H1 (cell line): ENCODE data around the gene SYNRG. TPM values are rescaled to one million over a fixed set of nuclear protein-coding genes. Genes with fewer than 3 reads are reported as not detected.

ENCODE experiments used
- CTCF ChIA-PET: fragments of 300-600 bp; sonication (Branson Sonifier 250); formaldehyde crosslinking; loops from one replicate; lab custom pipeline; 2021; ENCODE audit not compliant: partially characterized antibody; lab: Charles Lee
- POLR2A ChIA-PET: fragments of 300-600 bp; sonication (Branson Sonifier 250); formaldehyde crosslinking; loops from one replicate; lab custom pipeline; 2021; ENCODE audit warnings: inconsistent platforms; ENCODE audit not compliant: partially characterized antibody; lab: Charles Lee
- DNase-seq, 2 experiments: peaks; one replicate each; pipeline versions ENCODE4 v3.0.0 to v3.0.0-alpha.2; 2010 to 2022; ENCODE audit warnings: low spot score in 2 of 2, low read depth in 1 of 2, mixed read lengths in 1 of 2
- FAIRE-seq: peaks from 2 replicates; lab custom pipeline; 2011; peaks lifted over from hg19 to GRCh38; lab: Jason Lieb, UNC
- H2AFZ ChIP-seq: 2 replicates; pipeline ENCODE4 v1.8.1; 2012; ENCODE audit warnings: low read length, inconsistent platforms
- H2AK5ac ChIP-seq: 2 replicates; pipeline ENCODE4 v1.6.1; 2013; ENCODE audit warnings: low read depth, low read length
- H2BK120ac ChIP-seq: replicated peaks from 2 replicates; pipeline ENCODE3; 2013; ENCODE audit warnings: low read depth, low read length, inconsistent platforms
- H2BK12ac ChIP-seq: 2 replicates; pipeline ENCODE4 v1.6.1; 2013; ENCODE audit warnings: low read depth, low read length
- H2BK15ac ChIP-seq: 2 replicates; pipeline ENCODE4 v1.6.1; 2013; ENCODE audit warnings: low read length
- H2BK20ac ChIP-seq: 2 replicates; pipeline ENCODE4 v1.6.1; 2013; ENCODE audit warnings: low read length
- H2BK5ac ChIP-seq: 2 replicates; pipeline ENCODE4 v1.6.1; 2013; ENCODE audit warnings: low read depth, low read length
- H3K14ac ChIP-seq: 2 replicates; pipeline ENCODE4 v1.6.1; 2013; ENCODE audit warnings: inconsistent platforms; ENCODE audit not compliant: insufficient read length
- H3K18ac ChIP-seq: 2 replicates; pipeline ENCODE4 v1.6.1; 2013; ENCODE audit warnings: low read length; ENCODE audit errors: extremely low read depth
- H3K23ac ChIP-seq: 2 replicates; pipeline ENCODE4 v1.6.1; 2013; ENCODE audit warnings: inconsistent platforms; ENCODE audit not compliant: insufficient read length
- H3K23me2 ChIP-seq: 2 replicates; pipeline ENCODE4 v1.6.1; 2013; ENCODE audit warnings: low read depth, low read length
- H3K27ac ChIP-seq: 2 replicates; pipeline ENCODE4 v1.6.1; 2011; ENCODE audit warnings: low read depth, low read length, inconsistent platforms
- H3K27me3 ChIP-seq, 4 experiments: replicated peaks in 1 of 4; 1 replicate in 1 of 4; 2 replicates in 3 of 4; pipeline versions ENCODE4 v1.6.1 to v1.8.1; 2011 to 2013; ENCODE audit warnings: low read length in 3 of 4, mild to moderate bottlenecking in 3 of 4, inconsistent platforms in 2 of 4, mixed read lengths in 2 of 4, moderate library complexity in 1 of 4; ENCODE audit not compliant: control insufficient read depth in 3 of 4, insufficient read depth in 3 of 4; ENCODE audit errors: extremely low read depth in 1 of 4
- H3K36me3 ChIP-seq, 4 experiments: 2 replicates each; pipeline versions ENCODE4 v1.6.1 to v1.8.1; 2011 to 2013; ENCODE audit warnings: mild to moderate bottlenecking in 4 of 4, low read length in 3 of 4, moderate library complexity in 2 of 4, control low read depth in 1 of 4, inconsistent platforms in 1 of 4; ENCODE audit not compliant: insufficient read depth in 4 of 4, control insufficient read depth in 2 of 4
- H3K4ac ChIP-seq: replicated peaks from 2 replicates; pipeline ENCODE3; 2013; ENCODE audit warnings: low read length, low read depth, mixed read lengths, inconsistent platforms; ENCODE audit not compliant: insufficient read length
- H3K4me1 ChIP-seq, 4 experiments: replicated peaks in 1 of 4; 1 replicate in 1 of 4; 2 replicates in 3 of 4; pipeline versions ENCODE4 v1.6.1 to v1.8.1; 2011 to 2013; ENCODE audit warnings: low read length in 3 of 4, inconsistent platforms in 2 of 4, mixed read lengths in 1 of 4; ENCODE audit not compliant: insufficient read depth in 4 of 4, control insufficient read depth in 3 of 4
- H3K4me2 ChIP-seq, 2 experiments: 2 replicates each; pipeline versions ENCODE4 v1.6.1 to v1.8.1; 2011 to 2013; ENCODE audit warnings: low read depth in 2 of 2, low read length in 2 of 2, control low read depth in 1 of 2, inconsistent platforms in 1 of 2, mild to moderate bottlenecking in 1 of 2; ENCODE audit not compliant: insufficient read depth in 1 of 2
- H3K4me3 ChIP-seq, 4 experiments: fragments of 200-600, 300-600 bp in 1 of 4; sonication (generic), shearing (Covaris generic), sonication (Bioruptor Twin) in 1 of 4; 2 replicates each; pipeline versions ENCODE4 v1.5.1 to v1.8.1; 2011 to 2016; ENCODE audit warnings: low read length in 4 of 4, low read depth in 3 of 4, control low read depth in 2 of 4, inconsistent platforms in 2 of 4, mild to moderate bottlenecking in 2 of 4, mixed read lengths in 1 of 4, moderate library complexity in 1 of 4; ENCODE audit not compliant: insufficient read depth in 2 of 4; ENCODE audit errors: extremely low read depth in 1 of 4
- H3K56ac ChIP-seq: replicated peaks from 2 replicates; pipeline ENCODE3; 2013; ENCODE audit warnings: low read depth, mild to moderate bottlenecking, mixed read lengths, low read length, inconsistent platforms; ENCODE audit not compliant: insufficient read length
- H3K79me1 ChIP-seq: 2 replicates; pipeline ENCODE4 v1.6.1; 2013; ENCODE audit warnings: low read depth, low read length, control low read depth
- H3K79me2 ChIP-seq, 2 experiments: 2 replicates each; pipeline versions ENCODE4 v1.6.1 to v1.8.1; 2012 to 2013; ENCODE audit warnings: low read length in 2 of 2, mild to moderate bottlenecking in 2 of 2, inconsistent platforms in 1 of 2; ENCODE audit not compliant: insufficient read depth in 2 of 2, control insufficient read depth in 1 of 2
- H3K9ac ChIP-seq, 4 experiments: replicated peaks in 1 of 4; 1 replicate in 1 of 4; 2 replicates in 3 of 4; pipeline versions ENCODE4 v1.6.1 to v1.8.1; 2011 to 2013; ENCODE audit warnings: low read depth in 3 of 4, low read length in 3 of 4, control low read depth in 2 of 4, mild to moderate bottlenecking in 2 of 4, moderate library complexity in 2 of 4, inconsistent platforms in 1 of 4; ENCODE audit errors: extremely low read depth in 1 of 4
- H3K9me3 ChIP-seq, 2 experiments: 2 replicates each; pipeline versions ENCODE4 v1.6.1 to v1.8.1; 2012 to 2013; ENCODE audit warnings: mild to moderate bottlenecking in 2 of 2, moderate library complexity in 2 of 2, control low read depth in 1 of 2, inconsistent platforms in 1 of 2, low read depth in 1 of 2, low read length in 1 of 2, mixed read lengths in 1 of 2; ENCODE audit not compliant: insufficient read depth in 2 of 2
- H4K20me1 ChIP-seq, 2 experiments: replicated peaks in 1 of 2; 2 replicates each; pipeline versions ENCODE3 to v1.8.1; 2011 to 2013; ENCODE audit warnings: inconsistent platforms in 2 of 2, low read length in 2 of 2, mild to moderate bottlenecking in 1 of 2; ENCODE audit not compliant: insufficient read depth in 2 of 2, control insufficient read depth in 1 of 2
- H4K5ac ChIP-seq: 2 replicates; pipeline ENCODE4 v1.6.1; 2013; ENCODE audit warnings: low read length, low read depth, mixed read lengths, inconsistent platforms; ENCODE audit not compliant: insufficient read length
- H4K8ac ChIP-seq: 2 replicates; pipeline ENCODE4 v1.8.0; 2013; ENCODE audit warnings: mild to moderate bottlenecking, moderate library complexity, low read length, inconsistent platforms; ENCODE audit not compliant: insufficient read depth; ENCODE audit errors: extremely low read depth
- H4K91ac ChIP-seq: replicated peaks from 2 replicates; pipeline ENCODE3; 2013; ENCODE audit warnings: low read length, mixed read lengths, inconsistent platforms; ENCODE audit not compliant: insufficient read length
- POLR2AphosphoS5 ChIP-seq: IDR thresholded peaks from 2 replicates; pipeline ENCODE4 v1.6.1; 2011; ENCODE audit warnings: low read depth, low read length
- SIN3A ChIP-seq, 2 experiments: IDR thresholded peaks in 1 of 2; conservative IDR thresholded peaks in 1 of 2; 2 replicates each; pipeline ENCODE4 v1.6.1; 2011 to 2012; ENCODE audit warnings: low read length in 2 of 2, improper control_type of control experiment in 1 of 2, low read depth in 1 of 2, mild to moderate bottlenecking in 1 of 2
- WGBS, 2 experiments: shearing (Covaris generic) in 1 of 2; methylation state at CpG; one replicate each; pipeline versions ENCODE4 v1.1.6 to v1.1.7; 2013 to 2015; ENCODE audit warnings: low lambda C conversion rate in 2 of 2, mixed read lengths in 2 of 2, inconsistent platforms in 1 of 2, low coverage in 1 of 2, missing lambda C conversion rate in 1 of 2; ENCODE audit not compliant: insufficient replicate concordance in 2 of 2, insufficient coverage in 1 of 2, insufficient read length in 1 of 2; ENCODE audit errors: extremely low coverage in 1 of 2, missing lambda C conversion rate in 1 of 2; 5-methylcytosine and 5-hydroxymethylcytosine counted together
- polyA plus RNA-seq, 7 experiments: library from polyadenylated mRNA; depleted of rRNA in 3 of 7; stranded (reverse) in 5 of 7; unstranded in 2 of 7; fragments of >200 nt in 5 of 7; fragments of 200-250 nt in 2 of 7; gene quantifications; 1 replicate in 5 of 7; 2 replicates in 1 of 7; 4 replicates in 1 of 7; pipeline versions ENCODE4 v1.2.1 to v1.2.3, GENCODE V29; 2011 to 2013; ENCODE audit warnings: missing spikeins in 2 of 7, mixed read lengths in 2 of 7
- total RNA-seq: library from RNA; stranded (reverse); fragmentation: NEBNext Ultra II Directional; extraction: Animal tissue kit (Norgen Biotek cat#: 25700); gene quantifications from 2 replicates; pipeline ENCODE4 v1.2.1, GENCODE V29; 2021

The SYNRG gene
- total and polyA plus RNA-seq, 2 of the 8 experiments (the other 6 are each of a cell fraction or from before 2014, with no cell fraction given) = 7.7 to 31.7 TPM

DNA sequence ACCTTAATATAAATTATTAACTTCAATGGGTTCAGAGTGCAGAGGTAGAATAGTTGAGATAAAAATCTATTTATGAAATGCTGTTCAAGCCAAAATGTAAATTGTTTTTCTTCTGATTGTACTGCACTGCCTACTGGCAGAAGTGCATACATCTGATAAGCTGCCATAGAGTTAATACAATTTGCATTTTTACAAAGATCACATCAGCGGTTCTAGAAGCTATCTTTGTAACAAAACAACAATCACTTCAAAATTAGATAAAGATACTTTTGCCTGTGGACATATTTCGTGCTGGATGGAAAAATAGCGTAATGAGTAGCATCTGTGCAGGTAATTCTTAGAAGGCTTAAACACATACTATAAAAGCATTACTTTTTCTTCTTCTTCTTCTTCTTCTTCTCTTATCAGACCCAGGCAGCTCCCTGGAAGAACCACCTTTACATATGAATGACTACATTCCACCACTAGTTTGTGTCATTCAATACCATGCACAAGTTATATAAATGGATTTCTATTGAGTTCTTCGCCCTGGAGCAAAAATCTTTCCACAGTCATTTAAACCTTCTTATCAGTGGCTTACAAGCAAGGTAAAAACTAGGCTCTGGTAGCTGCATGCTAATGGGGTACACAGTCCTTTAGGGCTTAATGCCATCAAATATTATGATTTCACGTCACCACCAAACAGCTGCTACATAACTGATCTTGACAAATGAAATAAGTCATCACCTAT lies 47.0 kb downstream of the SYNRG start:
- ChIA-PET POLR2A (interaction anchor here (0.7 to 1.6 kb wide), 6 partner anchors 8 to 47 kb away, joined by 3 to 5 read pairs (median 4); partner anchors contain the start of gene SYNRG), CTCF (interaction anchor here (0.7 to 2.3 kb wide), 5 partner anchors 8 to 189 kb away, joined by 3 to 7 read pairs (median 3); no protein-coding TSS in a partner anchor)
- H3K79me1 ChIP-seq = no peaks in the 10 kb centered on the region
- H3K9ac ChIP-seq = no peak overlapping the region
- no peak for FAIRE-seq
- H4K20me1 ChIP-seq = peaks cover 1 to 2% of the 10 kb centered on the region in 2 experiments
- H3K18ac ChIP-seq = no peak overlapping the region
- no peak overlapping the region for H3K4me2 ChIP-seq
- no peaks in the 10 kb centered on the region for H3K9me3 ChIP-seq
- H3K4me3 ChIP-seq = no peak overlapping the region
- no peak overlapping the region for H2BK120ac ChIP-seq
- DNase-seq = no peak
- H3K79me2 ChIP-seq = no peaks in the 10 kb centered on the region
- H3K36me3 ChIP-seq = peaks cover 5 to 16% (median 10%) of the 10 kb centered on the region in 4 experiments
- H3K56ac ChIP-seq = no peak overlapping the region
- WGBS, 2 experiments = 74% methylated on average over 5 of the region's 5 CpGs; no CpG with 5 or more reads in 1 of the 2 experiments
- no peak overlapping the region for H3K14ac ChIP-seq
- H2BK12ac ChIP-seq = no peak overlapping the region
- TF ChIP-seq POLR2AphosphoS5 (no peak), SIN3A (conservative IDR thresholded peaks at IDR 0.05 in 1 of 2, IDR thresholded peaks at IDR 0.05 in 1 of 2; ENCODE audit: low read depth in 1 of 2, low read length in 2 of 2) (no peak)
- TF ChIP-seq, all 59 proteins: peak for 0
- no peaks in the 10 kb centered on the region for H3K27me3 ChIP-seq
- no peak overlapping the region for H4K91ac ChIP-seq
- no peaks in the 10 kb centered on the region for H3K23me2 ChIP-seq
- no peak overlapping the region for H2BK15ac ChIP-seq
- H2AFZ ChIP-seq = no peak overlapping the region
- H3K23ac ChIP-seq = no peak overlapping the region
- H2BK20ac ChIP-seq = no peak overlapping the region
- no peak overlapping the region for H2AK5ac ChIP-seq
- H2BK5ac ChIP-seq = no peak overlapping the region
- peaks cover 0 to 8% (median 4%) of the 10 kb centered on the region in 4 experiments; a peak in 3 of 7 replicates for H3K4me1 ChIP-seq
- no peak overlapping the region for H4K5ac ChIP-seq
- H3K4ac ChIP-seq = no peak overlapping the region
- H4K8ac ChIP-seq = no peak overlapping the region
- H3K27ac ChIP-seq = no peak overlapping the region
